Prostate gland (tissue), 2 donors: ENCODE data around the gene ACAD10. TPM values are rescaled to one million over a fixed set of nuclear protein-coding genes. Genes with fewer than 3 reads are reported as not detected.
"Not testable (repeated sequence)": the region's sequence is repeated elsewhere in the genome, so short reads cannot be mapped to it uniquely, and the experiment has no call there.

ENCODE experiments used
- DNase-seq: peaks from one replicate; pipeline ENCODE4 v3.0.0-alpha.2; 2019; ENCODE audit warnings: low spot score
- H3K27ac ChIP-seq, 2 donors: fragments of 200-600 bp; sonication (generic); 2 replicates each; pipeline ENCODE4 v1.5.1; 2017 to 2019
- H3K27me3 ChIP-seq: fragments of 200-600 bp; sonication (generic); replicated peaks from 2 replicates; pipeline ENCODE4 v1.5.1; 2019; ENCODE audit not compliant: insufficient read depth
- H3K36me3 ChIP-seq, 2 donors: fragments of 200-600 bp; sonication (generic); 1 replicate in 1 of 2; 2 replicates in 1 of 2; pipeline versions ENCODE4 v1.5.1 to v1.8.1; 2017 to 2019
- H3K4me1 ChIP-seq: fragments of 200-600 bp; sonication (generic); replicated peaks from 2 replicates; pipeline ENCODE4 v1.5.1; 2019
- H3K4me3 ChIP-seq, 2 donors: fragments of 200-600 bp; sonication (generic); 2 replicates each; pipeline ENCODE4 v1.5.1; 2017 to 2019
- H3K9me3 ChIP-seq: fragments of 200-600 bp; sonication (generic); 2 replicates; pipeline ENCODE4 v1.5.1; 2017
- CTCF ChIP-seq, 4 experiments: fragments of 200-600 bp in 2 of 4; fragments of 450-650 bp in 2 of 4; sonication (generic) in 2 of 4; IDR thresholded peaks; 1 replicate in 3 of 4; 2 replicates in 1 of 4; pipeline ENCODE4 v1.5.1; 2016 to 2019; ENCODE audit warnings: antibody characterized with exemption in 4 of 4, mild to moderate bottlenecking in 2 of 4, moderate library complexity in 2 of 4
- POLR2A ChIP-seq: fragments of 450-650 bp; IDR thresholded peaks from one replicate; pipeline ENCODE4 v1.6.1; 2016; ENCODE audit warnings: antibody characterized with exemption, mild to moderate bottlenecking
- POLR2AphosphoS5 ChIP-seq: sonication (generic); formaldehyde crosslinking; IDR thresholded peaks from one replicate; pipeline ENCODE4 v1.6.1; 2017; ENCODE audit warnings: antibody characterized with exemption
- WGBS: methylation state at CpG from one replicate; pipeline ENCODE4 v1.1.5; 2018; 5-methylcytosine and 5-hydroxymethylcytosine counted together
- intact Hi-C: fragments of 100-400 bp; cut with DNase I; formaldehyde crosslinking; loops from one replicate; pipeline ENCODE4 v1.14.2; 2022
- total RNA-seq, 2 donors: library from RNA; depleted of rRNA; stranded (reverse); fragments of >200 nt; gene quantifications; one replicate each; pipeline ENCODE4 v1.1.0, GENCODE V29; 2016

Gene ACAD10
- total RNA-seq, 2 donors from 2014 or later, result 36.8 to 37.5 TPM

DNA sequence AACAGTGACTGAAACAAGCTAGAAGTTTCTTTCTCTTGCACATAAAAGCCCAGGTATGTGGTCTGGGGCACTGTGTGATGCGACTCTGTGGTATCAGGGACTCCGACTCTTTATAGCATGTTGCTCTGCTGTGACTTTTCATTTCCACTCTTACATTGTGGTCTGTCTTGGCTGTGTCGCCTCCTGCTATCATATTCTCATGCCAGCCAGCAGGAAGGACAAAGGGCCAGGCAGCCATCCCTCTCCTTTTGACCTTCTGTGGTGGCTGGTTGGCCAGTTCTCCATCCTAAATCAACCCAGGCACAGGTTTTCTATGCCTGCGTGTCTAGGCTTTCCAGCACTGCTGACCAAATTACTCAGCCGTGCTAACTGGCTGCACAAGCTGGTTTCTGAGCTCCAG is 8.0 kb downstream of the ACAD10 start:
- H3K9me3 ChIP-seq, result no peaks in the 10 kb centered on the region
- H3K27me3 ChIP-seq, result no peaks in the 10 kb centered on the region
- 91% methylated on average over 5 of the region's 5 CpGs for WGBS
- TF ChIP-seq POLR2AphosphoS5 (no peak), POLR2A (no peak), CTCF (IDR thresholded peaks at IDR 0.05) (no peak)
- H3K4me1 ChIP-seq, result no peaks in the 10 kb centered on the region
- no peak overlapping the region for H3K27ac ChIP-seq
- intact Hi-C loops, result no loop called here
- DNase-seq, result no peak
- peaks cover 0 to 8% of the 10 kb centered on the region in 2 donors for H3K36me3 ChIP-seq
- H3K4me3 ChIP-seq, result no peak overlapping the region

GRCh38 chr12:111699962-111700361 is 14.1 kb downstream of the ACAD10 start:
- no peak overlapping the region for H3K27ac ChIP-seq
- H3K4me3 ChIP-seq, result no peak overlapping the region
- H3K27me3 ChIP-seq, result no peaks in the 10 kb centered on the region
- no peaks in the 10 kb centered on the region for H3K36me3 ChIP-seq
- H3K9me3 ChIP-seq, result no peaks in the 10 kb centered on the region
- WGBS, result 90% methylated on average over 2 of the region's 2 CpGs
- H3K4me1 ChIP-seq, result no peaks in the 10 kb centered on the region
- TF ChIP-seq POLR2A, result no peak
- TF ChIP-seq CTCF (IDR thresholded peaks at IDR 0.05), result no peak
- no peak for TF ChIP-seq POLR2AphosphoS5
- intact Hi-C loops, result no loop called here
- DNase-seq, result no peak

DNA sequence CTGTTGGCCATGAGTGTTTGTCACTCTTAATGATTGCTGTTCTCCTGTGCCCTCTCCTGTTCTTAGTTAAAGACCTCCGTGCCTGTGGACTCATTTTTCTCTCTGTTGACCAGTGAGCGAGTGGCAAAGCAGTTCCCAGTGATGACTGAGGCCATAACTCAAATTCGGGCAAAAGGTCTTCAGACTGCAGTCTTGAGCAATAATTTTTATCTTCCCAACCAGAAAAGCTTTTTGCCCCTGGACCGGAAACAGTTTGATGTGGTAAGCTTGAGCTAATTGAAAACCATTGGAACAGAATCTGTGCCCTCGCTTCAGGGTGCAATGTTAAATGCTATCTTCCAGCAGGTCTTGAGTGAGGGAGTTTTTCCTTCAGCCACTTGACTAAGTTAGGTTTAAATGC is 19.8 kb downstream of the ACAD10 start:
- no peak for TF ChIP-seq POLR2A
- no peak for TF ChIP-seq CTCF (IDR thresholded peaks at IDR 0.05)
- TF ChIP-seq POLR2AphosphoS5, result no peak
- intact Hi-C loops, result no loop called here
- DNase-seq, result no peak
- peaks cover 0 to 3% of the 10 kb centered on the region in 2 donors for H3K36me3 ChIP-seq
- no peaks in the 10 kb centered on the region for H3K27me3 ChIP-seq
- H3K4me1 ChIP-seq, result no peaks in the 10 kb centered on the region
- H3K27ac ChIP-seq, result no peak overlapping the region
- WGBS, result 88% methylated on average over 5 of the region's 5 CpGs
- no peaks in the 10 kb centered on the region for H3K9me3 ChIP-seq
- H3K4me3 ChIP-seq, result no peak overlapping the region

GRCh38 chr12:111706145-111706544 is 20.3 kb downstream of the ACAD10 start:
- DNase-seq, result no peak
- intact Hi-C loops, result no loop called here
- Histone ChIP-seq H3K4me1 (no peaks in the 10 kb centered on the region), H3K36me3 (peaks cover 0 to 3% of the 10 kb centered on the region in 2 donors), H3K4me3 (no peak overlapping the region), H3K9me3 (no peaks in the 10 kb centered on the region), H3K27ac (no peak overlapping the region), H3K27me3 (no peaks in the 10 kb centered on the region)
- WGBS, result 62% methylated on average over 6 of the region's 6 CpGs
- TF ChIP-seq POLR2AphosphoS5, result no peak
- TF ChIP-seq CTCF (IDR thresholded peaks at IDR 0.05), result no peak
- no peak for TF ChIP-seq POLR2A

GRCh38 chr12:111715279-111715678 is 29.4 kb downstream of the ACAD10 start:
- 55% methylated on average over 4 of the region's 4 CpGs for WGBS
- Histone ChIP-seq H3K4me1 (peaks cover 2% of the 10 kb centered on the region), H3K4me3 (no peak overlapping the region), H3K27ac (no peak overlapping the region), H3K9me3 (no peaks in the 10 kb centered on the region), H3K36me3 (no peaks in the 10 kb centered on the region), H3K27me3 (no peaks in the 10 kb centered on the region)
- peak; percentile 39 for DNase-seq
- TF ChIP-seq POLR2A (no peak), POLR2AphosphoS5 (peak; percentile 58), CTCF (IDR thresholded peaks at IDR 0.05) (no peak)
- intact Hi-C loops, result no loop called here

DNA sequence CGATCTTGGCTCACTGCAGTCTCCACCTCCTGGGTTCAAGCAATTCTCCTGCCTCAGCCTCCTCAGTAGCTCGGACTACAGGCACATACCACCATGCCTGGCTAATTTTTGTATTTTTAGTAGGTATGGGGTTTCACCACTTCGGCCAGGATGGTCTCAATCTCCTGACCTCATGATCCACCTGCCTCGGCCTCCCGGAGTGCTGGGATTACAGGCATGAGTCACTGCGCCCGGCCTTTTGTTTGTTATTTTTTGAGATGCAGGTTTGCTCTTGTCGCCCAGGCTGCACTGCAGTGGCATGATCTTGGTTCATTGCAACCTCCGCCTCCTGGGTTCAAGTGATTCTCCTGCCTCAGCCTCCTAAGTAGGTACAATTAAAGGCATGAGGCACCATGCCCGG is 33.5 kb downstream of the ACAD10 start:
- H3K9me3 ChIP-seq, H3K4me1 ChIP-seq, H3K27ac ChIP-seq, DNase-seq, H3K27me3 ChIP-seq, H3K4me3 ChIP-seq, intact Hi-C loops, H3K36me3 ChIP-seq: not testable (repeated sequence)
- WGBS, result 90% methylated on average over 10 of the region's 10 CpGs
